RWPE1 (cell line): ENCODE results near the gene MTLN.

Experiments
- CTCF ChIA-PET: fragments of 350-600 bp; sonication (Branson Sonifier 250); formaldehyde crosslinking; extraction: SDS; loops from one replicate; lab custom pipeline; 2021; lab: Yijun Ruan, JAX
- POLR2A ChIA-PET: fragments of 400-600 bp; formaldehyde crosslinking; extraction: SDS; loops from one replicate; lab custom pipeline; 2020; ENCODE audit warnings: antibody characterized with exemption; ENCODE audit not compliant: low non-redundant PET; lab: Yijun Ruan, JAX
- DNase-seq: peaks from one replicate; pipeline ENCODE4 v3.0.0; 2012; ENCODE audit warnings: low spot score
- H3K27ac ChIP-seq: fragments of 450-650 bp; 2 replicates; pipeline ENCODE4 v1.5.1; 2017
- CTCF ChIP-seq: fragments of 450-650 bp; conservative IDR thresholded peaks from 2 replicates; pipeline ENCODE4 v1.5.1; 2017; ENCODE audit warnings: low read depth, mild to moderate bottlenecking

The MTLN gene

GRCh38 chr2:110180036-110180435 is 32.3 kb downstream of the MTLN start:
- no peak for TF ChIP-seq CTCF
- ChIA-PET CTCF (interaction anchor here (0.6 to 1.8 kb wide), 4 partner anchors 18 to 25 kb away, joined by 3 to 5 read pairs (median 4); no protein-coding TSS in a partner anchor), POLR2A (no interaction called here)
- DNase-seq: no peak
- no peak overlapping the region for H3K27ac ChIP-seq

GRCh38 chr2:110173523-110173922 is 38.8 kb downstream of the MTLN start:
- no peak overlapping the region for H3K27ac ChIP-seq
- TF ChIP-seq CTCF: no peak
- CTCF ChIA-PET: interaction anchor here (1.0 kb wide), 1 partner anchor 17 kb away, joined by 4 read pairs; no protein-coding TSS in a partner anchor
- DNase-seq: peak; percentile 58
- POLR2A ChIA-PET: no interaction called here

DNA sequence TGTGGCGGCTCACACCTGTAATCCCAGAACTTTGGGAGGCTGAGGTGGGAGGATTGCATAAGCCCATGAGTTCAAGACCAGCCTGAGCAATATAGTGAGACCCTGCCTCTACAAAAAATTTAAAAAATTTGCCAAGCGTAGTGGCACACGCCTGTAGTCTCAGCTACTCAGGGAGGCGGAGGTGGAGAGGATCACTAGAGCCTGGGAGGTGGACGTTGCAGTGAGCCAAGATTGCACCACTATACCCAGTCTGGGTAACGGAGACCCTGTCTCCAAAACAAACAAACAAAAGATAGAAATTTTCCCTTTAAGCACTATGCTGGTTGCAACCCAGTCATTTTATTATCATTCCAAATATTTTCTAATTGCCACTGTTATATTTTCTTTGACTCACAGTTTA is 39.8 kb downstream of the MTLN start:
- DNase-seq: no peak
- H3K27ac ChIP-seq: no peak overlapping the region
- CTCF ChIA-PET: no interaction called here
- POLR2A ChIA-PET: no interaction called here
- no peak for TF ChIP-seq CTCF

DNA sequence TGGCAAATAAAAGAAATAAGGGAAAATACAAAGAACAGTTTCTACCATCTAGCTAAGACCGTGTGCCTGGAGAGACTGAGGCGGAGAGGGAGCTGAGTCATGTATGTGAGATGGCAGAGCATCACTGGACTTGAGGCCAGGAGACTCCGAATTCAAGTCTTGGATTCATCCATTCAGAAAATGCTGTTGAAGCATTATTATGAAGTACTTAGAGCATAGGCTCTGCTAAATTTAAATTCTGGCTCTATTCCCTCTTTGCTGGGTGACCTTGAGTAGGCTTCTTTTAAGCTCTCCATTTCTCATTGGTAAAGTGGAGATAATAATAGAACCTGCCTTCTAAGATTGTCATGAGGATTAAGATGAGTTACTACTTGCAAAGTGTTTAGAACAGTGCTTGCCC is 42.2 kb downstream of the MTLN start:
- ChIA-PET CTCF (interaction anchor here (1.0 kb wide), 1 partner anchor 12 kb away, joined by 3 read pairs; no protein-coding TSS in a partner anchor), POLR2A (no interaction called here)
- TF ChIP-seq CTCF: no peak

DNA sequence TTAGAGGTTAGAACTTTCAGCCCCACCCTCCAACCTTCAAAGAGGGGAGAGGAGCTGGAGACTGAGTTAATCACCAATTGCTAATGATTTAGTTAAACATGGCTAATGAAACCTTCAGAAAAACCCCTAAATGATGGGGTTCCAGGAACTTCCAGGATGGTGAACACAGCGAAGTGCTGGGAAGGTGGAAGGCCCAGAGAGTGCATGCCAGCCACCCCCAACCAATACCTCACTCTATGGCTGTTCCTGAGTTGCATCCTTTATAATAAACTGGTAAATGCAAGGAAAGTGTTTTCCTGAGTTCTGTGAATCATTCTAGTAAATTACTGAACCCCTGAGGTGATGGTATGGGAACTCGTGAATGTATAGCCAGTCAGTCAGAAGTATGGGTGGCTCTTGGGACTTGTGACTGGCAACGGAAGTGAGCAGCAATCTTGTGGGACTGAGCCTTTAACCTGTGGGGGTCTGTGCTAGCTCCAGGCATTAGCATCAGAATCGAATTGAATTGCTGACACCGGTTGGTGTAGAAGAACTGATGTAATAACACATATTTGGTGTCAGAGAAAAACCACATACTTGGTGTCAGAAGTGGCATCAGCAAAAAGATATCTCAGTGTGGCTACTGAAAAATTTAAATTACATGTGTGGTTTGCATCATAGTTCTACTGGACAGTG is 44.9 kb downstream of the MTLN start:
- no peak for TF ChIP-seq CTCF
- DNase-seq: no peak
- CTCF ChIA-PET: interaction anchor here (0.6 kb wide), 1 partner anchor 44 kb away, joined by 3 read pairs; no protein-coding TSS in a partner anchor
- POLR2A ChIA-PET: no interaction called here
- H3K27ac ChIP-seq: no peak overlapping the region

More for the DNA sequence above, 42.2 kb downstream of the MTLN start:
- no peak overlapping the region for H3K27ac ChIP-seq
- DNase-seq: no peak

DNA sequence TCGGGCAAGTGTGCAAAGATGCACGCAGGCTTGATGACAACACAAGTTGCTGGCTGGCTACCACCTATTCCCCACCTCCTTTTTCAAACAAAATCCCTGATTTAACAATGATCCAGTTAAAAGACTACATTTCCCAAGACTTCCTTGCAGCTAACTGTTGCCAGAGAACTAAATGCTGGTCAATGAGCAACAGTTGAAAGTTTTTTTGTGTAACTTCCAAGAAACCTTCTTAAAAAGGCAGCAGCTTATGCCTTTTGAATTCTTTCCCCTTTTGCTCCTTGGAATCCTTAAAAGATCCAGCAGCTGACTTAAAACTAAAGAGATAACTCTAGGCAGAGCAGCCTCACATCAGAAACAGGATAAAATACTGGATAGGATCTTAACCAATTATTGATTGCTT is 46.1 kb downstream of the MTLN start:
- POLR2A ChIA-PET: no interaction called here
- no peak for TF ChIP-seq CTCF
- CTCF ChIA-PET: no interaction called here
- no peak overlapping the region for H3K27ac ChIP-seq
- DNase-seq: no peak
